GM18519 (cell line): ENCODE measurements around the gene WDR59.

Source experiments
- ATAC-seq: cut with Tn5 transposase; IDR thresholded peaks from one replicate; pipeline ENCODE4 v1.9.1; 2021; ENCODE audit warnings: mild to moderate bottlenecking, moderate library complexity; ENCODE audit not compliant: unreplicated experiment, low FRiP score

WDR59 gene

DNA sequence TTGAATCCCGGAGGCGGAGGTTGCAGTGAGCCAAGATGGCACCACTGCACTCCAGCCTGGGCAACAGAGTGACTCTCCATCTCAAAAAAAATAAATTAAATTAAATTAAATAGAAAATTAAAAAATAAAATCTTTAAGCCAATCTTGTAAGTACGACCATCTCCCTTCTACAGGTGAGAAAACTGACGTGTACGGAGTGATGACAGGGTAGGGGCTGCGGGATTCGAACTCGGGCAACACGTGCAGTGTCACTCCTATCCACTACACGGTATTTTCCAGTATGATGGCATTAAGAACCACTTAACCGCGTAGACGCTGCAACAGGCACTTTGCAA, 762 bp downstream of the WDR59 start:
- no peak for ATAC-seq

DNA sequence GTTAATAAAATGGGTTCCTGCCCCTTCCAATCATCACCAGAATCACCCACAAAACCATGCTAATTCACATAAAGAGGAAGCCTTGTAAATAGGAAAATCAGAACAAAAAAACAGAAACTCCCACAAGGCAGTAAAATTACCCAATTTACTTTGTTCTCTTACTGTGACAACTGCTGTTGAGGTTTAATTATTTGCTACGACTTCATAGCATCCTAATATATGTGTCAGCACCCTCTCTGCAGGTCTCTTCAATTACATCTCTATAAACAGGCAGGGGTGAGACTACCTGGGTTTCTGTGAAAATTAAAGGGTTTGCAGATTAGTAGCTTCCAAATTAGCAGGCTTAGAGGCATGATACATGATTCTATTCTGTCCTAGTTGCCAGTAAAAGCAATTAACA, 2.7 kb downstream of the WDR59 start:
- no peak for ATAC-seq

DNA sequence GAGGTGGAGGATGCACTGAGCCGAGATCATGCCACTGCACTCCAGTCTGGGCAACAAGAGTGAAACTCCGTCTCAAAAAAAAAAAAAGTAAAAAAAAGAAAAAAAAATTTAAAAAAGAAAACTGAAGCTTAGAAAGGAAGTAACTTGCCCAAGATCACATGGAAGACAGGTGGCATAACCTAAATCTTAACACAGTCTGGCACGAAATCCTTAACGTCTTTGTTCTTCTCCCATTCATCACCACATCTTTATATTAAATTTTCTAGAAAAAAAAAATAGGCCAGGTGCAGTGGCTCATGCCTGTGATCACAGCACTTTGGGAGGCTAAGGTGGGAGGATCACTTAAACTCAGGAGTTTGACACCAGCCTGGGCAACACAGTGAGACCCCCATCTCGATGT, 9.3 kb downstream of the WDR59 start:
- ATAC-seq: no peak

DNA sequence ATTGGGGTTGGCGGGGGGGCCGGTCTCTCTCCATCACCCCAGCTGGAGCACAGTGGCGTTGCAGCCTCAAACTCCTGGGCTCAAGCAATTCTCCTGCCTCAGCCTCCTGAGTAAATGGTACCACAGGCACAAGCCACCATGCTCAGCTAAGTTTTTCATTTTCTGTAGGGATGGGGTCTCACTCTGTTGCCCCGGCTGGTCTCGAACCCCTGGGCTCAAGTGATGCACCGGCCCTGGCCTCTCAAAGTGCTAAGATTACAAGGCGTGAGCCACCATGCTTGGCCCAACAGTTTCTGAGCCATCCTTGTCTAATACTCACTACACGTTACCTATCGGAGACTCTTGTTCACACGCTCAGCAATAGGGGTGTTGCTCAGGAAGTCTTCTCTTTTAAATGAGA, 11.6 kb downstream of the WDR59 start:
- ATAC-seq: no peak

DNA sequence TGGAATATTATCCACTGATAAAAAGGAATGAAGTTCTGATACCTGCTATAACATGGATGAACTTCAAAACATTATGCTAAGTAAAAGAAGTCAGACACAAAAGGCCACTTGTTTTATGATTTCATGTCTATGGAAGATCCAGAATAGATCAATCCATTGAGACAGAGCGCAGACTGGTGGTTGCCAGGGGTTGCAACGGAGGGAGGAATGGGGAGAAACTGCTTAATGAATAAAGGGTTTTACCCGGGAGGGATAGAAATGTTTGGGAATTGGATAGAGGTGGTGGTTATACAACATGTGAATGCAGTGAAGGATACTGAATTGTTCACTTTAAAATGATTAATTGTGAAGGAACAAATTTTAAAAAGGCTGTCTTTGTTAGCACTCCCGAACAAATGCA, 30.2 kb downstream of the WDR59 start:
- no peak for ATAC-seq

DNA sequence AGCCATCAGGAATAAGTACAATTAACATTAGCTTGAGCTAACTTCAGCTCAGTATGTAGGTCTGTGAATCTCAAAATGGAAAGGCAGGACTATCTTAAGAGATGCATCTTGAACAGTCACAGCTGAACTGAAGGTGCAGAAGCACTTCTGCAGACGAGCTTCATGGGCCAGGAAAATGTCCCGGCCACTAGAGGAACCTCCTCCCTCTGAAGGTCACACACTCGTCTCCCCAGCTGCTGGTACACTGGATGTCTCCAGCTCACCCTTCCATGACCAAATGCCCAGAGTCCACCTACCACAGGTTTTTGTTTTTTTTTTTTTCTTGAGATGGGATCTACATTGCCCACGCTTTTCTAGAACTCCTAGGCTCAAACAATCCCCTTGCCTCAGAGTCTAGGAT, 33.2 kb downstream of the WDR59 start:
- ATAC-seq: no peak

DNA sequence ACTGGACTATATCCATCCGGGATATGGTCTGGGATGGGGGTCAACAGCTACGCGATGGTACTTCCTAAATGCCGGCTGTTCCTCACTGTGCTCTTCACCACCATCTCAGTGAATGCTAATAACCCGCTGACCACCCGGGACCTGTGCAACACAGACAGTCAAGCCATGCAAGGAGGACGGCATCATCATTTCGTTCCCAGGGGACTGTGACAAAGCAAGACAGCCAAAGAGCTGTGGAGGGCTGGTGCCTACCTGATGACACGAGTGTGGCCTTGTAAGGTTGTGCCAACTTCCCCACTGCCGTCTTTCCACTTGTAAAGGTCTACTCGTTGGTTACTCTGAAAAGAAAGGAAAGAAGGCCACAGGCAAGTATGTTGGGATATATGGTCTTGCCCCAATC, 33.7 kb downstream of the WDR59 start:
- no peak for ATAC-seq

DNA sequence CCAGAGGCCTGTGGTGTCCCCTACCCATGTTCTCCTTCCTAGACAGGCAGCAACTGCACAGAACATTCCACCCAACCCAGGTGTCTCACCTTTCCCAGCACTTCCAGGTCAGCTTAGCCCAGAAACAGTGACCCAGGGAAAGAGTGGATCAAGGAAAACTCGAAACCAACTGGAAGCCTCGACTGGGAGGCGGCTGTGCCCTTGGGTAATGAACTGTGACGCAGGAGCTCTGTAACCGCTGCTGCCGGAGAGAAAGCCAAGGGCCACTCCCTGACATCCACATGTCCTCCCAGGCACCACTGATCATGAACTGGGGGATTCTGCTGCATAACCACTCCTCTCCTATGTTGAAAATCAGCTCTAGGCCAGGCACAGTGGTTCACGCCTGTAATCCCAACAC, 34.4 kb downstream of the WDR59 start:
- no peak for ATAC-seq

DNA sequence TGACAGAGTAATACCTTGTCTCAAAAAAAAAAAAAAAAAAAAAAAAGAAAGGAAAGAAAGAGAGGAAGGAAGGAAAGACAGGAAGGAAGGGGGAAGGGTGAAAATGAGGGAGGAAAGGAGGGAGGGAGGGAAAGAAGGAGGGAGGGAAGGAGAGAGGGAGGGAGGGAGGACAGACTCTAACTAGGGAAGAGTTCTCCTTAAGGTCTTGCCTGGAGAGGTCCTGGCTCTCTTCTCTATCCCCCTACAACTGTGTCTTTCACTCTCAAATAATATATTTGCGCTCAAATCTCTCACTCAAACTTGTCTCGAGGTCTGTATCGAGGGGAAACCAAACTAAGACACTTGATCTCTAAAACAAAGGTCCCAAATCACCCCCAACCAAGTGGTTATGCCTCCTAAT, 35.6 kb downstream of the WDR59 start:
- no peak for ATAC-seq

DNA sequence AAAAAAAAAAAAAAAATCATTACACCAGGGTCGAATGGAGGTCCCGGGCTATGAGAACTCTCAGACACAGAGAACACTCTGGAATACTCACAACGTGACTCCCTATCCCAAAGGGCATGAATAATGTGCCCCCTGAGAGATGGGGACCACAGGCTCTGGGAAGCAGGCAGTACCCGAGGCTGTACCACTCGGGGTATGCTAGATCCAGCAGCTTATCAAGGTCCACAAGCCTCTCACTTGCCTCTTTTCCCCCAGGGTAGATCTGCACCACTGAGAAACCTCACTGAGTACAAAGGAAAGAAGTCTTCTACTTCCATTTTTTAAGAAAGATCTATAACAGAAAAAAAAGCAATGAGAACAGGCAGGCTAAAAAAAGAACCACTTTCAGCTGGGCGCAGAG, 40.5 kb downstream of the WDR59 start:
- ATAC-seq: no peak

DNA sequence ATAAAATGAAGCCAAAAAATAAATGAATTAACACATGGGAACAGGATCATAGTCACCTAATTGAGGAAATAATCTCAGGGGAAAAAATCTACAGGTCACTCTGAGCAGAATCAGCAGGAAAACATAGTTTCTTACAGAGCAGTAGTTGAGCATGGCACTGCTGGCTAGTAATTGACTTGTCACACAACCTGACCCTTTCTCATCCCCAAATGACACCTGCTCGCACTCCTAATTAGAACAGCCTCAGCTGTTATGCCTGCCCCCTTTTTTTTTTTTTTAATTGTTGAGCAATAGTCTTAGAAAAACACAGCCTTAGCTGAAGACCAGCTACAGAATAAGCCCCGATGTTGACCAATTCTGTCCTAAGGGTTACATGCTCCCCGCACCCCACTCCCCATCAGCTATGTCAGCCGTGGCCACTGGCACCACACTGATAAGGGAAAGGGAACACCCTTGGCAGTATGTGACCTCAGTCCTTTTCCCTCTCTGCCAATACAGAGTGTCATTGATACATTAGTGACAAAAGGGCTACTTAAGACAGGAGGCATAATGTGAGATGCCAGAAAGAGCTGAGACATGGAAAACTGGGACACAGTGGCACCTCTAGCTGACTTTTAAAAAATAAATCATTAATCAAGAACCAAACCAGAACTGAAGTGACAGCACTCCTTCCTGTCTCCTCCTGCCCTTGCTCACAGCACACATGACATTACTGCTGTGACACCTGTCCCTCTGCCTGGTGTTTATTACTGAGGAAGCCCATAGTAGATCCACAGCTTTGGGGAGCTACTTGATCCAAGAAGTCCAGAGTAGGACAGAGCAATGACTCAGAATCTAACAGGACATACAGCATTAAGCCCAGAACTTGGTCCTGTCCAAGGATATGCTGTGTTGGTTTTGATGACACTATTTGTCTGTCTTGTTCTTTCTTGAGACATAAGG, 41.7 kb downstream of the WDR59 start:
- no peak for ATAC-seq

DNA sequence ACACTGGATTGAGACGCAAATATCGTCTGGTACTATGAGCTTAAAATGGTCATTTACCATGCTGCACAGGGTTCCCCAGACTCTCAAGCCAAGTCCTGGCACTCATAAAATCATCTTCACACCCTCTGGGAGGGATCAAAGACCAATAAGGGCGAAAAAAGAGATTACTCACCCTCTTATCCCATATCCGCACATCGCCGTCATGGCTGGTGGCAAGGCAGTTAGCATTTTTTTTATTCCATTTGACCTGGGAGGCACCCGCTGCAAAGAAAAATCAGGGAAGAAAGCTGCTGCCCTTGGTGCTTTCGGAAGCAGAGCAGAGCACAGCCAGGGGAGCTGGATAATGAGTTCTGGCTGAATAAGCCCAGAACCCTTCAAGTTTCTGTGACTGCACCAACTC, 42.4 kb downstream of the WDR59 start:
- no peak for ATAC-seq

DNA sequence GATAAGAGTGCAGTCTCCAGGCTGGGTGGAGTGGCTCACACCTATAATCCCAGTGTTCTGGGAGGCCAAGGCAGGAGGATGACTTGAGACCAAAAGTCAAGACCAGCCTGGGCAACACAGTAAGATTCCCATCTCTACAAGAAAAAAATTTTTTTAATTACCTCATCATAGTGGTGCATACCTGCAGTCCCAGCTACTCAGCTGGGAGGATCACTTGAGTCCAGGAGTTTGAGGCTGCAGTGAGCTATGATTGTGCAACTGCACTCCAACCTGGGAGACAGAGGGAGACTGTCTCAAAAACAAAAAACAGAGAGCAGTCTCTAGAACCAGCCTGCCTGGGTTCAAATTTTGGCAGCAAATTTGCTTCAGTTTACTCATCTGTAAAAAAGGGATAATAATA, 45.2 kb downstream of the WDR59 start:
- no peak for ATAC-seq

DNA sequence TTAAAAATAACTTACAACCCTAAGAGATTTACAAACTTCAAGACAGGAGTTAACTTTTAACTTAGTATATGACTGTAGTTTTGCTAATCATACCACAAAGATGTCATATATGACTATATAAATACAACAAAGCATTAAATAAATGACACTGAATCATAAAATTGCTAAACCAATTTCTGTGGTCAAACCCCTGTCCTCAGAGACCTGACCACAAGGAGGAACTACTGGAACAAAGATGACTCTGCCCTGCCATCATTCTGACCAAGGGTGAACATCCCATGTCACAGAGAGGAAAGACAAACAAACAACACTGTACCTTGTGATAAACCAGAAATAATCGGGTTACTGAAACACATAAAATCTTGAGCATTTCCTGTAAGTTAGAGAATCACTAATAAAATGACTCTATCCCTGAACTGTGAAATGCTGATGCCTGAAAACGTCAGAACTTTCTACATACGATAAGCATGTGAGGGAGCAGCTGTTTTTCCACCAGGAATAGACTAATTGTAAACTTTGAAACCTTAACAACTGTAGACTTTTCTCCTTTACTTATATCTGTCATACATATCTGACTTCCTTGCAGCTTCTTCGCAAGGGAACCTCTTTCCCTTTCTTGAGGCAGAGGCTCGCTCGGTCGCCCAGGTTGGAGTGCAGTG, 47.9 kb downstream of the WDR59 start:
- ATAC-seq: no peak

DNA sequence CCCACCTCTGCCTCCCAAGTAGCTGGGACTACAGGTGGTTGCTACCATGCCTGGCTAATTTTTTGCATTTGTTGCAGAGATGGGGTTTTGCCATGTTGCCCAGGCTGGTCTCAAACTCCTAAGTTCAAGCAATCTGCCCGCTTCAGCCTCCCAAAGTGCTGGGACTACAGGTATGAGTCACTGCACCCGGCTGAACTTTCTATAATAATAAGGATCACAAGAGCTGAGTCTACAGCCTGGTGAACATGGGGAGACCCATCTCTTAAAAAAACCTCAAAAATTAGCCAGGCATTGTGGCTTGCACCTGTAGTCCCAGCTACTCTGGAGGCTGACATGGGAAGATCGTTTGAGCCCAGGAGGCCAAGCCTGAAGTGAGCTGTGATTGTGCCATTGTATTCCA, 53.5 kb downstream of the WDR59 start:
- ATAC-seq: no peak

DNA sequence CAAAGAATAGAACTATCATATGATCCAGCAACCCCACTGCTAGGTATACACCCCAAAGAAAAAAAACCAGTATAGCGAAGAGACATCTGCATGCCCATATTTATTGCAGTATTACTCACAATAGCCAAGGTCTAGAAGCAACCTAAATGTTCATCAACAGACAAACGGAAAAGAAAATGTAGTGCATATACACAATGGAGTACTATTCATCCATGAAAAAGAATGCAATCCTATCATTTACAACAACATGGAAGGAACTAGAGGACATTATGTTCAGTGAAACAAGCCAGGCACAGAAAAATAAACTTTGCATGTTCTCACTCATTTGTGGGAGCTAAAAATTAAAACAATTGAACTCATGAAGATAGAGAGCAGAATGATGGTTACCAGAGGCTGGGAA, 55.3 kb downstream of the WDR59 start:
- no peak for ATAC-seq

DNA sequence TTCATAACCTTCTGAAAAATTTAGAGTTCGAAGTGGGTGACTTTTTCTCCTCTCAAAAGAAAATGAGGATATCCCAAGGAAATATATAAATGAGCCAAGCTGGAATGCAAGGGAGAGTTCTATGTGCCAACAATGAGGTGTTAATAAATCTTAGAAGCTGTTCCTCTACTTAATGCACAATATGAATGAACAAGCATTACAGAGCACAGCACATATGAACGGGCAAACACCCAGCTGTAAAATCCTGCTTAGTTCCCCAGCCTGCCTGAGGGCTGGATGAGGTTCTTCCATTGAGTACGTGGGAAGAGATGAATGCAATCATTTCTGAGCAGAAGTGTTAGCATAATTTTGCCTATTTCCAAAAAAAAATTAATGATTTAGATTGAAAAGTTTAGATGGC, 58.1 kb downstream of the WDR59 start:
- no peak for ATAC-seq

DNA sequence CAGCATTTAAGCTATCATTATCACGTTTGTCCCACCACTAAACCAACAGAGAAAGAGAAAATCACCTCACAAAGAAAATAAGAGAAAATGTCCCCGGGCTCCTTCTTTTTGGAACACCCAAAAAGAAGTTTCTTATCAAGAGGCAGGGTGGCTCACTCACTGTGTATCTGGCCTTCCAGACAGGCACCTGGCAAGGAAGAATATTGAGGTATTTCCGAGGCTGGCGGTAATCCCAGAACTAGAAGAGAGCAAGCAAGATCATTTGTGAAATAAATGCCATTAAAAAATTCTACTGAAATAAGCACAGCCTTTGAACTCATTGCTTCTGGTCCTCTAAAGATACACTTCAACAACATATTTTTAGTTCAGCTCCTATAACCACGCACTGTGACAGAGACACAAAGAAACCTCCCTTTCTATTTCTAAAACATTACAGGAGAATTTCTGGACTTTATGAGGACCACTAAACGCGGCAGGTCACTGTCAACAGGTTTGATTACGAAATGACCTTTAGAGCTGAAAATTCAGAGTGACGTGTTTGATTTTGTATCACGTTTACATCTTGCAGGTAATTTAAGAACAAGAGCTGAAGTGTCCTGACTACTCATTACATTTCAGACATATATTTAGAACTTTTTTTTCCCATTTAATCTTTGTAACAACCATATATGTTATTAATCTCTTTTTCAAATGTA, 61.0 kb downstream of the WDR59 start:
- ATAC-seq: no peak

DNA sequence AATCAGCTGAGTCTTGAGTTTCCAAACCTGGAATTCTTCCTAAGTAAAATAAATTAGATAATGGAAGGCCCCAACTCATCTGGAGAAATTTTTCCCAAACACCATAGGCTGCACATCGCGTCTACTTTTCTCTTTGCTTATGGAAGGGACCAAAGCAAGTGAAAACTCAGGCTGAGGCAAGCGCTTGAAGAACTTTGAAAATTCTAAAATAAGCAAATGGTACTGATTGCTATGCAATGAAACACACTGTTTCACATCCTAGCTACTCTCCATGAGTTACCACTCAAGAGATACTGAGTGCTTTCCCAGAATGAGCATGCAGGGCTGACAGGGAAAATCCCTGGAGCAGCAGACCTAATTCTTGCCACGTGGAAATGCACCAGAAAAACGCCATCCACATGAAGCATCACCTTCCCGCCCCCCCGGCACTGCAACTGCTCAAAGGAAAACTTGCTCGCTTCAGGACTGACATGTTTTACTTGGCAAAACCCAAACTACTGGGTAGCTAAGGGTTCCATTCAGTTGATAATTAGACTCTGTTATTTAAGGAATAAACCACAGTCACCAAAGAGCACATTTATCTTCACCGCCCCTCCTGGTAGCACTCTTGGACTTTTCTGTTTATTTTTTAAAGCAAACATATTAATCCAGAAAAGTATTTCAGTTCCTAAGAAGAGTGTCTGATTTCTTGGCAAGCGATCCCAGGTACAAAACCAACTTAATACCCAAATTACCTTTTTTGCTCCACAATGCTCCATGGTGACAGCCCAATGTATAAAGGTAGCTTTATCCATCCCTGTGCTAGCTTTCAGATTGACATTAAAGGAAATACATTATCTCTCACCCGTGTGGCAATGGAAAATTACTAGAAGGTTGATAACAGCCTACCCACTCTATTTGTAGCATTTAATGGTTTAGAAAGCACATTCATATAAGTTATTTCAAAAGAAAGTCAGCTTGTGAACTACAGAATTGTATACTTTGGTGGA, 62.5 kb downstream of the WDR59 start:
- no peak for ATAC-seq

DNA sequence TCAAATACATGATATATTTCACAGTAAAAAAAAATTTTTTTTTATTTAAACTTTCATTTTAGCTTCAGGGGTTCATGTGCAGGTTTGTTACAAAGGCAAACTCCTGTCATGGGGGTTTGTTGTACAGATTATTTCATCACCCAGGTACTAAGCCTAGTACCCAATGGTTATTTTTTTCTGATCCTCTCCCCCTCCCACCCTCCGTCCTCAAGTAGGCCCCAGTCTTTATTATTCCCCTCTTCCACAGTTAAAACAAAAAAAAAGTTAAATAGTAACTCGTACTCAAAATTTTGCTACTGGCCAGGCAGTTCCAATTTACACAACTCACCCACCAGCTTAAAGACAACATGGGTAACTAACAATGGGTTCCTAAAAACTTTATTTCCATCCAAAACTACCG, 63.9 kb downstream of the WDR59 start:
- ATAC-seq: no peak
